K562 (cell line): ENCODE results near the gene VPS37D. TPM values are rescaled to one million over a fixed set of nuclear protein-coding genes. Genes with fewer than 3 reads are reported as not detected.

ENCODE experiments used
- CCNT2 ChIP-seq: IDR thresholded peaks from 2 replicates; pipeline ENCODE4 v1.6.1; 2011; ENCODE audit warnings: borderline replicate concordance, low read depth, mild to moderate bottlenecking, moderate library complexity, mixed read lengths, low read length; ENCODE audit not compliant: insufficient read length; ENCODE audit errors: extremely low read depth
- CEBPG ChIP-seq, 3 experiments: fragments of 200-800 bp in 1 of 3; sonication (Bioruptor generic) in 1 of 3; sonication (generic) in 1 of 3; formaldehyde crosslinking in 1 of 3; IDR thresholded peaks in 2 of 3; conservative IDR thresholded peaks in 1 of 3; 2 replicates each; pipeline versions ENCODE4 v1.6.1 to v1.8.0; 2016 to 2022; ENCODE audit warnings: missing compliant biosample characterization in 2 of 3, missing genetic modification characterization in 2 of 3, mild to moderate bottlenecking in 1 of 3, missing genetic modification reagents in 1 of 3
- CREB3 ChIP-seq: fragments of 450-650 bp; conservative IDR thresholded peaks from 2 replicates; pipeline ENCODE4 v1.6.1; 2016; ENCODE audit warnings: missing genetic modification characterization, low read depth, mild to moderate bottlenecking, missing compliant biosample characterization, moderate library complexity
- DMBX1 ChIP-seq: fragments of 250-450 bp; sonication (Bioruptor Pico); IDR thresholded peaks from 2 replicates; pipeline ENCODE4 v1.8.0; 2022; ENCODE audit warnings: inconsistent platforms, mild to moderate bottlenecking, moderate library complexity, borderline replicate concordance
- ETV5 ChIP-seq: sonication (generic); formaldehyde crosslinking; IDR thresholded peaks from 2 replicates; pipeline ENCODE4 v1.4.0; 2020; ENCODE audit warnings: low read depth, mild to moderate bottlenecking, missing genetic modification reagents
- FOXA3 ChIP-seq, 2 experiments: fragments of 450-650 bp in 1 of 2; sonication (generic) in 1 of 2; formaldehyde crosslinking; IDR thresholded peaks in 1 of 2; conservative IDR thresholded peaks in 1 of 2; 2 replicates each; pipeline versions ENCODE4 v1.4.0 to v1.8.0; 2020 to 2022; ENCODE audit warnings: mild to moderate bottlenecking in 2 of 2, missing genetic modification reagents in 1 of 2
- FUS ChIP-seq: fragments of 200-400 bp; formaldehyde crosslinking; optimal IDR thresholded peaks from 2 replicates; pipeline ENCODE3; 2017; ENCODE audit warnings: low read depth, low read length
- GTF2B ChIP-seq: IDR thresholded peaks from 2 replicates; pipeline ENCODE4 v1.6.1; 2011; ENCODE audit not compliant: insufficient read length; ENCODE audit errors: extremely low read depth
- HLTF ChIP-seq: fragments of 450-650 bp; IDR thresholded peaks from 2 replicates; pipeline ENCODE4 v1.6.1; 2016
- NFRKB ChIP-seq: fragments of 450-650 bp; IDR thresholded peaks from 2 replicates; pipeline ENCODE4 v1.6.1; 2016; ENCODE audit warnings: low read depth
- TFAM ChIP-seq: fragments of 250-450 bp; sonication (Bioruptor Pico); conservative IDR thresholded peaks from 2 replicates; pipeline ENCODE4 v1.5.0; 2021; ENCODE audit warnings: mild to moderate bottlenecking, moderate library complexity
- U2AF2 ChIP-seq: fragments of 200-400 bp; formaldehyde crosslinking; optimal IDR thresholded peaks from 2 replicates; pipeline ENCODE3; 2017; ENCODE audit warnings: low read depth, mild to moderate bottlenecking, low read length
- ZNF445 ChIP-seq: fragments of 250-450 bp; sonication (Bioruptor Pico); IDR thresholded peaks from 2 replicates; pipeline ENCODE4 v1.4.0; 2020; ENCODE audit warnings: low read depth, mild to moderate bottlenecking, moderate library complexity
- ZNF449 ChIP-seq: fragments of 250-450 bp; sonication (Bioruptor Pico); IDR thresholded peaks from 2 replicates; pipeline ENCODE4 v1.8.0; 2022; ENCODE audit warnings: moderate library complexity, mild to moderate bottlenecking, inconsistent platforms
- ZNF668 ChIP-seq: fragments of 250-450 bp; sonication (Bioruptor Pico); IDR thresholded peaks from 2 replicates; pipeline ENCODE4 v1.8.0; 2022; ENCODE audit warnings: mild to moderate bottlenecking, inconsistent platforms
- polyA plus RNA-seq, 8 experiments: library from polyadenylated mRNA; depleted of rRNA in 4 of 8; stranded (reverse) in 5 of 8; unstranded in 3 of 8; fragments of >200 nt; fragmentation: Nextera tagmentation in 2 of 8; fragmentation: Illumina TruSeq in 1 of 8; extraction: Ambion mirVana in 2 of 8; extraction: Trizol in 1 of 8; gene quantifications; 2 replicates each; pipeline versions ENCODE4 v1.2.1 to v1.2.3, GENCODE V29; 2011 to 2014; ENCODE audit warnings: inconsistent platforms in 1 of 8, missing spikeins in 1 of 8
- total RNA-seq, 7 experiments: library from RNA; depleted of rRNA in 6 of 7; stranded (reverse); fragments of >200 nt in 6 of 7; fragmentation: Illumina TruSeq in 2 of 7; extraction: Trizol in 2 of 7; gene quantifications; 2 replicates each; pipeline versions ENCODE4 v1.2.1 to v1.2.3, GENCODE V29; 2011 to 2021; ENCODE audit warnings: low replicate concordance in 1 of 7
- TF ChIP-seq, protein P1 (sequence below): sonication (generic); formaldehyde crosslinking; IDR thresholded peaks from 2 replicates; pipeline ENCODE4 v1.8.1; 2022; ENCODE audit warnings: missing genetic modification reagents
- TF ChIP-seq, protein P2 (sequence below): fragments of 450-650 bp; IDR thresholded peaks from 2 replicates; pipeline ENCODE4 v1.7.1; 2018; ENCODE audit warnings: mild to moderate bottlenecking, low read depth; ENCODE audit not compliant: partially characterized antibody

VPS37D gene
- total and polyA plus RNA-seq, 9 of the 15 experiments (the other 6 are each of a cell fraction or from before 2014, with no cell fraction given) = 0.25 to 2.3 (median 1.0) TPM; not detected in 3

DNA sequence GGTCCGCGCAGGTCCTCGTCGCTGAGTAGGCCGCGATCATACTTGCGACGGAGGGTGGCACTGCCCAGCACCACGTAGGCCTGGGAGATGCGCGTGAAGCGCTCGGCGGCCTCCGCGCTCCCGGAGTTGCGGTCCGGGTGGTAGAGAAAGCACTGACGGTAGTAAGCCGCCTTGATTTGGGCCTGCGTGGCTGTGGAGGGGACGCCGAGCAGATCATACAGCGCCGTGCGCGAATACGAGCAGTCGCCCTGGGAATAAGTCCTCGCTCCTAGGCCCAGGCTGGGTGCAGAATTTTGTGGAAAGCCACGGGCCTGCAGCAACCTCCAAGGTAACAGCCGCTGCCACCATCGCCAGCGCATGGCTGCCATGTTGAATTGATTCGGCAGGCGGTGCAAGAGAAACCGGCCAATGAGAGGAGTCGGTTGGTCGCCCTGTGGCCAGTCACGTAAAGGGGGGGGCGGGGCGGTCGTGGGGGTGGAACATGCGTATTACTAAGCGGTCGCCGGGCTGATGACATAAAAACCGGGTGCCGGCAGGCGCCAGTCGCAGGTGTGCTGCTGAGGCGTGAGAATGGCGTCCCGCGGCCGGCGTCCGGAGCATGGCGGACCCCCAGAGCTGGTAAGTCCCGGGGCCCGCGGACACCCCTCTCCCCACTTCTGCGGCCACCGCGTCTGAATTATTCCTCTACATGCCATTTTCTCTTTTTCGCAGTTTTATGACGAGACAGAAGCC is 15.6 kb downstream of the VPS37D start, which contains the start of the genes BUD23 and DNAJC30 (continued):
- TF ChIP-seq CREB3 (tag) (no peak; the same call in 1 of the 2 replicates), DMBX1 (CRISPR knock-in tag) (no peak), CCNT2 (peak; percentile 58), U2AF2 (no peak), CEBPG (CRISPR knock-in tag; IDR thresholded peaks at IDR 0.05) (no peak), CEBPG (tag; conservative IDR thresholded peaks at IDR 0.05 in 1 of 2, IDR thresholded peaks at IDR 0.05 in 1 of 2) (no peak), ETV5 (CRISPR knock-in tag) (peak; percentile 51), ZNF449 (CRISPR knock-in tag) (no peak), ZNF445 (CRISPR knock-in tag) (no peak), TFAM (no peak), HLTF (no peak), GTF2B (peak; percentile 68), FUS (no peak), ZNF668 (no peak), FOXA3 (CRISPR knock-in tag; conservative IDR thresholded peaks at IDR 0.05 in 1 of 2, IDR thresholded peaks at IDR 0.05 in 1 of 2) (no peak), NFRKB (peak; percentile 92)
- TF ChIP-seq, protein P1, sequence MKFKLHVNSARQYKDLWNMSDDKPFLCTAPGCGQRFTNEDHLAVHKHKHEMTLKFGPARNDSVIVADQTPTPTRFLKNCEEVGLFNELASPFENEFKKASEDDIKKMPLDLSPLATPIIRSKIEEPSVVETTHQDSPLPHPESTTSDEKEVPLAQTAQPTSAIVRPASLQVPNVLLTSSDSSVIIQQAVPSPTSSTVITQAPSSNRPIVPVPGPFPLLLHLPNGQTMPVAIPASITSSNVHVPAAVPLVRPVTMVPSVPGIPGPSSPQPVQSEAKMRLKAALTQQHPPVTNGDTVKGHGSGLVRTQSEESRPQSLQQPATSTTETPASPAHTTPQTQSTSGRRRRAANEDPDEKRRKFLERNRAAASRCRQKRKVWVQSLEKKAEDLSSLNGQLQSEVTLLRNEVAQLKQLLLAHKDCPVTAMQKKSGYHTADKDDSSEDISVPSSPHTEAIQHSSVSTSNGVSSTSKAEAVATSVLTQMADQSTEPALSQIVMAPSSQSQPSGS (CRISPR knock-in tag) = no peak
- TF ChIP-seq, protein P2, sequence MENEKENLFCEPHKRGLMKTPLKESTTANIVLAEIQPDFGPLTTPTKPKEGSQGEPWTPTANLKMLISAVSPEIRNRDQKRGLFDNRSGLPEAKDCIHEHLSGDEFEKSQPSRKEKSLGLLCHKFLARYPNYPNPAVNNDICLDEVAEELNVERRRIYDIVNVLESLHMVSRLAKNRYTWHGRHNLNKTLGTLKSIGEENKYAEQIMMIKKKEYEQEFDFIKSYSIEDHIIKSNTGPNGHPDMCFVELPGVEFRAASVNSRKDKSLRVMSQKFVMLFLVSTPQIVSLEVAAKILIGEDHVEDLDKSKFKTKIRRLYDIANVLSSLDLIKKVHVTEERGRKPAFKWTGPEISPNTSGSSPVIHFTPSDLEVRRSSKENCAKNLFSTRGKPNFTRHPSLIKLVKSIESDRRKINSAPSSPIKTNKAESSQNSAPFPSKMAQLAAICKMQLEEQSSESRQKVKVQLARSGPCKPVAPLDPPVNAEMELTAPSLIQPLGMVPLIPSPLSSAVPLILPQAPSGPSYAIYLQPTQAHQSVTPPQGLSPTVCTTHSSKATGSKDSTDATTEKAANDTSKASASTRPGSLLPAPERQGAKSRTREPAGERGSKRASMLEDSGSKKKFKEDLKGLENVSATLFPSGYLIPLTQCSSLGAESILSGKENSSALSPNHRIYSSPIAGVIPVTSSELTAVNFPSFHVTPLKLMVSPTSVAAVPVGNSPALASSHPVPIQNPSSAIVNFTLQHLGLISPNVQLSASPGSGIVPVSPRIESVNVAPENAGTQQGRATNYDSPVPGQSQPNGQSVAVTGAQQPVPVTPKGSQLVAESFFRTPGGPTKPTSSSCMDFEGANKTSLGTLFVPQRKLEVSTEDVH = peak; percentile 65
